ENCODE data around the gene FBN1. TPM values are rescaled to one million over a fixed set of nuclear protein-coding genes. Genes with fewer than 3 reads are reported as not detected.
A peak's percentile ranks its signal among the peaks of the same experiment; 100 is the strongest.

FBN1 gene
- total and polyA plus RNA-seq, 2 of the 13 experiments (the other 11 are each of a cell fraction or from before 2014, with no cell fraction given): 1.5 to 3.0 TPM

- POLR2A ChIA-PET: no interaction called here
- FAIRE-seq: no peak
- WGBS (ENCODE audit: low lambda C conversion rate): 88% methylated on average over 1 of the region's 1 CpG
- no peak for ATAC-seq
- intact Hi-C loops (cut with micrococcal nuclease; ENCODE audit: unreplicated experiment): no loop called here
- Histone ChIP-seq H3K27ac (ENCODE audit: extremely low read length, insufficient read depth, low read length) (no peak overlapping the region), H4K20me1 (ENCODE audit: insufficient read depth, low read length) (no peaks in the 10 kb centered on the region), H3K9ac (ENCODE audit: insufficient read depth, low read depth, low read length) (no peak overlapping the region), H3K79me2 (ENCODE audit: insufficient read depth, low read length) (no peaks in the 10 kb centered on the region), H3K36me3 (replicated peaks in 1 of 2; ENCODE audit: control insufficient read depth in 1 of 2, insufficient read depth in 2 of 2, low read length in 2 of 2) (no peaks in the 10 kb centered on the region), H2AFZ (ENCODE audit: low read length) (no peak overlapping the region), H3K4me1 (ENCODE audit: insufficient read depth, low read length) (no peaks in the 10 kb centered on the region), H3K4me2 (ENCODE audit: low read depth, low read length) (no peak overlapping the region), H3K9me3 (ENCODE audit: low read length) (no peaks in the 10 kb centered on the region), H3K4me3 (replicated peaks in 1 of 3; ENCODE audit: insufficient read depth in 1 of 3, low read depth in 2 of 3, low read length in 3 of 3) (no peak overlapping the region), H3K27me3 (ENCODE audit: control insufficient read depth in 1 of 2, insufficient read depth in 2 of 2, low read length in 2 of 2) (no peaks in the 10 kb centered on the region)
- DNase-seq (ENCODE audit: low spot score): no peak
- BruUV-seq (replicated peaks): no TSS peak
- TF ChIP-seq NFE2 (CRISPR knock-in tag; IDR thresholded peaks at IDR 0.05) (no peak), ATF7 (IDR thresholded peaks at IDR 0.05) (peak; percentile 53; the same call in 1 of the 2 replicates), ATF7 (CRISPR knock-in tag; IDR thresholded peaks at IDR 0.05) (no peak)
- CTCF ChIA-PET (ENCODE audit: low intra/inter-chr PET ratio, low total read pairs): no interaction called here
- in situ Hi-C loops (cut with HindIII; ENCODE audit: extremely low pct_ligation_motif_present, low pct_unique_long_range_greater_than_20kb): no loop called here
Measured at GRCh38 chr15:48654801-48655200, 9.3 kb upstream of the FBN1 start.

- no peak for FAIRE-seq
- ATAC-seq: no peak
- CTCF ChIA-PET (ENCODE audit: low intra/inter-chr PET ratio, low total read pairs): no interaction called here
- TF ChIP-seq FOXO4 (CRISPR knock-in tag; conservative IDR thresholded peaks at IDR 0.05) (no peak), POGZ (CRISPR knock-in tag; IDR thresholded peaks at IDR 0.05) (no peak), IRX3 (CRISPR knock-in tag; IDR thresholded peaks at IDR 0.05; ENCODE audit: borderline replicate concordance, low read depth) (no peak), TIGD3 (CRISPR knock-in tag; IDR thresholded peaks at IDR 0.05; ENCODE audit: borderline replicate concordance) (no peak), CHD2 (IDR thresholded peaks at IDR 0.05; ENCODE audit: low read depth, low read length) (no peak), RXRB (CRISPR knock-in tag; IDR thresholded peaks at IDR 0.05; ENCODE audit: borderline replicate concordance) (no peak), SRSF1 (optimal IDR thresholded peaks at IDR 0.05; ENCODE audit: low read depth, low read length) (no peak), ZC3H13 (CRISPR knock-in tag; IDR thresholded peaks at IDR 0.05) (no peak), ZBTB46 (CRISPR knock-in tag; IDR thresholded peaks at IDR 0.05; ENCODE audit: borderline replicate concordance) (no peak)
Measured at GRCh38 chr15:48653913-48654670, 8.6 kb upstream of the FBN1 start.

More at GRCh38 chr15:48653913-48654670, 8.6 kb upstream of the FBN1 start:
- in situ Hi-C loops (cut with HindIII; ENCODE audit: extremely low pct_ligation_motif_present, low pct_unique_long_range_greater_than_20kb): no loop called here
- no peak overlapping the region for H3K9ac ChIP-seq (ENCODE audit: insufficient read depth, low read depth, low read length)
- no peak overlapping the region for H3K4me2 ChIP-seq (ENCODE audit: low read depth, low read length)
- 26% methylated on average over 7 of the region's 9 CpGs for WGBS (ENCODE audit: low lambda C conversion rate)
- H2AFZ ChIP-seq (ENCODE audit: low read length): no peak overlapping the region
- POLR2A ChIA-PET: no interaction called here
- H3K27me3 ChIP-seq (ENCODE audit: control insufficient read depth in 1 of 2, insufficient read depth in 2 of 2, low read length in 2 of 2): no peaks in the 10 kb centered on the region
- H3K27ac ChIP-seq (ENCODE audit: extremely low read length, insufficient read depth, low read length): no peak overlapping the region
- intact Hi-C loops (cut with micrococcal nuclease; ENCODE audit: unreplicated experiment): no loop called here
- no peak overlapping the region for H3K4me3 ChIP-seq (replicated peaks in 1 of 3; ENCODE audit: insufficient read depth in 1 of 3, low read depth in 2 of 3, low read length in 3 of 3)
- no peaks in the 10 kb centered on the region for H3K4me1 ChIP-seq (ENCODE audit: insufficient read depth, low read length)
- no peaks in the 10 kb centered on the region for H3K9me3 ChIP-seq (ENCODE audit: low read length)
- no peak for DNase-seq (ENCODE audit: low spot score)
- no peaks in the 10 kb centered on the region for H4K20me1 ChIP-seq (ENCODE audit: insufficient read depth, low read length)
- H3K79me2 ChIP-seq (ENCODE audit: insufficient read depth, low read length): no peaks in the 10 kb centered on the region
- H3K36me3 ChIP-seq (replicated peaks in 1 of 2; ENCODE audit: control insufficient read depth in 1 of 2, insufficient read depth in 2 of 2, low read length in 2 of 2): no peaks in the 10 kb centered on the region
- BruUV-seq (replicated peaks): no TSS peak
